H1 (cell line): ENCODE measurements around the gene MIER2. TPM values are rescaled to one million over a fixed set of nuclear protein-coding genes. Genes with fewer than 3 reads are reported as not detected.

Experiments
- BCL11A ChIP-seq, 2 experiments: IDR thresholded peaks; one replicate each; pipeline ENCODE4 v1.6.1; 2011; ENCODE audit warnings: low read depth in 2 of 2, low read length in 2 of 2, mild to moderate bottlenecking in 2 of 2
- E2F6 ChIP-seq: IDR thresholded peaks from 2 replicates; pipeline ENCODE4 v1.6.1; 2012; ENCODE audit warnings: inconsistent platforms
- EP300 ChIP-seq, 2 experiments: IDR thresholded peaks; 1 replicate in 1 of 2; 2 replicates in 1 of 2; pipeline ENCODE4 v1.6.1; 2011 to 2012; ENCODE audit warnings: low read depth in 2 of 2, low read length in 2 of 2, mild to moderate bottlenecking in 2 of 2, borderline replicate concordance in 1 of 2, inconsistent platforms in 1 of 2, moderate library complexity in 1 of 2
- JUN ChIP-seq: IDR thresholded peaks from 2 replicates; pipeline ENCODE4 v1.6.1; 2011; ENCODE audit warnings: low read depth, mild to moderate bottlenecking, improper control_type of control experiment, low read length
- MAFK ChIP-seq: IDR thresholded peaks from 2 replicates; pipeline ENCODE4 v1.6.1; 2012; ENCODE audit warnings: low read depth, mild to moderate bottlenecking, improper control_type of control experiment, low read length
- RNF2 ChIP-seq: fragments of 200-900, 300-1000 bp; sonication (generic); IDR thresholded peaks from 2 replicates; pipeline ENCODE4 v1.7.1; 2016; ENCODE audit warnings: borderline replicate concordance, low read depth, mild to moderate bottlenecking, antibody characterized with exemption, low read length; ENCODE audit not compliant: poor library complexity, severe bottlenecking; ENCODE audit errors: missing control alignments
- SIX5 ChIP-seq: IDR thresholded peaks from 2 replicates; pipeline ENCODE4 v1.6.1; 2011; ENCODE audit warnings: mild to moderate bottlenecking, low read depth, low read length
- SRF ChIP-seq: IDR thresholded peaks from 2 replicates; pipeline ENCODE4 v1.6.1; 2011; ENCODE audit warnings: mild to moderate bottlenecking, low read depth, low read length, moderate library complexity
- SUZ12 ChIP-seq: fragments of 200-600 bp; sonication (generic); IDR thresholded peaks from 2 replicates; pipeline ENCODE4 v1.6.1; 2012; ENCODE audit warnings: mild to moderate bottlenecking, inconsistent platforms, low read length, moderate library complexity, mixed read lengths
- polyA plus RNA-seq, 7 experiments: library from polyadenylated mRNA; depleted of rRNA in 3 of 7; stranded (reverse) in 5 of 7; unstranded in 2 of 7; fragments of >200 nt in 5 of 7; fragments of 200-250 nt in 2 of 7; gene quantifications; 1 replicate in 5 of 7; 2 replicates in 1 of 7; 4 replicates in 1 of 7; pipeline versions ENCODE4 v1.2.1 to v1.2.3, GENCODE V29; 2011 to 2013; ENCODE audit warnings: missing spikeins in 2 of 7, mixed read lengths in 2 of 7
- total RNA-seq: library from RNA; stranded (reverse); fragmentation: NEBNext Ultra II Directional; extraction: Animal tissue kit (Norgen Biotek cat#: 25700); gene quantifications from 2 replicates; pipeline ENCODE4 v1.2.1, GENCODE V29; 2021

The MIER2 gene
- total and polyA plus RNA-seq, 2 of the 8 experiments (the other 6 are each of a cell fraction or from before 2014, with no cell fraction given) = 30.3 to 48.3 TPM

GRCh38 chr19:341386-342127, 3.0 kb downstream of the MIER2 start (continued):
- no peak for TF ChIP-seq JUN
- TF ChIP-seq SRF = no peak
- TF ChIP-seq SIX5 = no peak
- TF ChIP-seq SUZ12 = no peak
- no peak for TF ChIP-seq MAFK
- no peak for TF ChIP-seq EP300 (IDR thresholded peaks at IDR 0.05; ENCODE audit: borderline replicate concordance in 1 of 2, low read depth in 2 of 2, low read length in 2 of 2)
- TF ChIP-seq BCL11A (IDR thresholded peaks at IDR 0.05; ENCODE audit: low read depth in 2 of 2, low read length in 2 of 2) = no peak
- TF ChIP-seq E2F6 = no peak
- TF ChIP-seq RNF2 = no peak
